Body of pancreas (tissue), 4 donors: ENCODE results near the gene USP5.

ENCODE experiments used
- CTCF ChIP-seq, 7 experiments: fragments of 450-650 bp in 4 of 7; fragments of 200-600 bp in 3 of 7; sonication (generic) in 3 of 7; IDR thresholded peaks; one replicate each; pipeline ENCODE4 v1.5.1; 2016 to 2019; ENCODE audit warnings: antibody characterized with exemption in 7 of 7
- POLR2A ChIP-seq, 3 donors: fragments of 450-650 bp; IDR thresholded peaks; one replicate each; pipeline ENCODE4 v1.6.1; 2016; ENCODE audit warnings: antibody characterized with exemption in 3 of 3, mild to moderate bottlenecking in 2 of 3

- TF ChIP-seq POLR2A (IDR thresholded peaks at IDR 0.05) (no peak), CTCF (IDR thresholded peaks at IDR 0.05) (no peak)
Observed at GRCh38 chr12:6842075-6842474, 9.9 kb upstream of the USP5 start.
